Measurements from ENCODE around the gene NCK2. TPM values are rescaled to one million over a fixed set of nuclear protein-coding genes. Genes with fewer than 3 reads are reported as not detected.

NCK2 gene
- total and polyA plus RNA-seq, 10 of the 15 experiments (the other 5 are each of a cell fraction or from before 2014, with no cell fraction given), result 1.2 to 30.9 (median 14.1) TPM

GRCh38 chr2:105911425-105911824 lies 166.7 kb downstream of the NCK2 start (continued):
- TF ChIP-seq STAT3 (IDR thresholded peaks at IDR 0.05; ENCODE audit: low read depth, low read length) (no peak), HDGF (IDR thresholded peaks at IDR 0.05) (no peak)

- Histone ChIP-seq H3K9me3 (replicated peaks; ENCODE audit: control insufficient read depth, insufficient read depth, low read length) (no peaks in the 10 kb centered on the region; the same call in 2 of the 3 replicates), H2AFZ (ENCODE audit: control insufficient read depth, low read depth, low read length) (no peak overlapping the region), H3K27me3 (replicated peaks in 1 of 2; ENCODE audit: control insufficient read depth in 2 of 2, insufficient read depth in 2 of 2, low read length in 1 of 2) (no peaks in the 10 kb centered on the region), H3K9ac (ENCODE audit: control insufficient read depth, insufficient read depth, low read length) (no peak overlapping the region), H3K27ac (ENCODE audit: control insufficient read depth, insufficient read depth) (no peak overlapping the region), H4K20me1 (ENCODE audit: control insufficient read depth, insufficient read depth) (no peaks in the 10 kb centered on the region), H3K4me1 (ENCODE audit: control insufficient read depth, insufficient read depth, low read length) (peaks cover 15% of the 10 kb centered on the region), H3K4me3 (no peak overlapping the region), H3K36me3 (ENCODE audit: control insufficient read depth in 2 of 2, insufficient read depth in 2 of 2, low read length in 1 of 2) (no peaks in the 10 kb centered on the region), H3K79me2 (ENCODE audit: control insufficient read depth, insufficient read depth, low read length) (no peaks in the 10 kb centered on the region), H3K4me2 (ENCODE audit: control insufficient read depth, insufficient read depth) (no peak overlapping the region)
- no peak for DNase-seq (ENCODE audit: low read depth, low spot score)
- POLR2A ChIA-PET, result no interaction called here
- RAD21 ChIA-PET (ENCODE audit: unreplicated experiment), result no interaction called here
- 68% methylated on average over 2 of the region's 2 CpGs for WGBS (ENCODE audit: insufficient coverage, insufficient replicate concordance, low lambda C conversion rate, missing lambda C conversion rate)
- TF ChIP-seq SIN3A (IDR thresholded peaks at IDR 0.05; ENCODE audit: low read depth, low read length) (no peak), FOXK2 (IDR thresholded peaks at IDR 0.05) (no peak), CEBPZ (IDR thresholded peaks at IDR 0.05; ENCODE audit: low read depth, low read length) (no peak), ASH2L (IDR thresholded peaks at IDR 0.05; ENCODE audit: borderline replicate concordance, low read depth) (no peak), KLF5 (IDR thresholded peaks at IDR 0.05; ENCODE audit: partially characterized antibody) (no peak), SKIL (IDR thresholded peaks at IDR 0.05; ENCODE audit: low read depth, poor library complexity, severe bottlenecking) (no peak), CBFB (IDR thresholded peaks at IDR 0.05; ENCODE audit: low read depth) (no peak)
- BruUV-seq (replicated peaks), result no TSS peak
- FAIRE-seq, result no peak
- SMC1A ChIA-PET (ENCODE audit: uncharacterized antibody, unreplicated experiment), result no interaction called here
- CTCF ChIA-PET, result no interaction called here
- ATAC-seq, result no peak
- in situ Hi-C loops (cut with MboI), result no loop called here
- intact Hi-C loops (cut with micrococcal nuclease; ENCODE audit: unreplicated experiment), result no loop called here
Observed at GRCh38 chr2:105912081-105912480, 167.4 kb downstream of the NCK2 start.

Measured in GM12878 (cell line).